ENCODE measurements around the gene WDCP.

DNA sequence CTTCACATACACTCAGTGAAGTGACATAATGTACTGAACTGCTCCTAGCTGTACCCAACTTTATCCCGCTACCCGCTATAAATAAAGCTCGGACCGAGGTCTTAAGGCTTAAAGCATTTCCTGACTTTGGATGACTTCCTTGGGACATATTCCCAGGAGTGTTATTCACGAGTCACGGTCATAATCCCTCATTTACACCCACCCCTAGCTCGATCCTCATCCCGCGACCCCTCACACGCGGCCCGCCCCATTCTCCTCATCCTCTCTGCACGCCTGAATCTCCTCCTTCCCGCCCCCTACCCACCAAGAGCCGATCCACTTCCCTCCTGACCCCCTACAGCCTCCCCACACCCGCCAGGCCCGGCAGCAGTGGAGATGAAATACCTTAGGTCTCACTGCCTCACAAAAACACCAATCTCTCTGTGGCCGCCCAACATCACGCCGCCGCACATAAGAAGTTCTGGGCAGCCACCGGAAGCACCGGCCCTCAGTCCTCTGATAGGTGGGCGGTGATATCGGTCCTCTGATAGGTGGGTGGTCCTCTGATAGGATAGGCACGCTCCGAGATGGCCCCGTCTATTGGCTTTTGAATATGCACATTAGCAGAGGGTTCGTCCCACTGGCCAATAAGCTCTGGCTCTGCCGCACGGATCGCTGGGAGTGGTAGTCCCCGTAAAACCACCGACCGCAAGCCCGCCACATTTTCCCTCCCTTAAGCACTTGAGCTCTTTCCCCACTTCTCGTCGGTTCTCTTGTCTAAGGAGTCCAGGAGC, at the start of gene WDCP:
- TF ChIP-seq POLR2A (IDR thresholded peaks at IDR 0.05) = peak; percentile 51 to 55
- TF ChIP-seq, protein P1, sequence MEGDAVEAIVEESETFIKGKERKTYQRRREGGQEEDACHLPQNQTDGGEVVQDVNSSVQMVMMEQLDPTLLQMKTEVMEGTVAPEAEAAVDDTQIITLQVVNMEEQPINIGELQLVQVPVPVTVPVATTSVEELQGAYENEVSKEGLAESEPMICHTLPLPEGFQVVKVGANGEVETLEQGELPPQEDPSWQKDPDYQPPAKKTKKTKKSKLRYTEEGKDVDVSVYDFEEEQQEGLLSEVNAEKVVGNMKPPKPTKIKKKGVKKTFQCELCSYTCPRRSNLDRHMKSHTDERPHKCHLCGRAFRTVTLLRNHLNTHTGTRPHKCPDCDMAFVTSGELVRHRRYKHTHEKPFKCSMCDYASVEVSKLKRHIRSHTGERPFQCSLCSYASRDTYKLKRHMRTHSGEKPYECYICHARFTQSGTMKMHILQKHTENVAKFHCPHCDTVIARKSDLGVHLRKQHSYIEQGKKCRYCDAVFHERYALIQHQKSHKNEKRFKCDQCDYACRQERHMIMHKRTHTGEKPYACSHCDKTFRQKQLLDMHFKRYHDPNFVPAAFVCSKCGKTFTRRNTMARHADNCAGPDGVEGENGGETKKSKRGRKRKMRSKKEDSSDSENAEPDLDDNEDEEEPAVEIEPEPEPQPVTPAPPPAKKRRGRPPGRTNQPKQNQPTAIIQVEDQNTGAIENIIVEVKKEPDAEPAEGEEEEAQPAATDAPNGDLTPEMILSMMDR (IDR thresholded peaks at IDR 0.05) = no peak
- no peak for TF ChIP-seq EP300 (IDR thresholded peaks at IDR 0.05)
